ENCODE data around the gene SLC39A13. TPM values are rescaled to one million over a fixed set of nuclear protein-coding genes. Genes with fewer than 3 reads are reported as not detected.

Gene SLC39A13
- total and polyA plus RNA-seq, 2 donors (not counting 1 experiment from before 2014, with no cell fraction given) = 62.9 to 88.7 TPM

GRCh38 chr11:47398551-47398950 lies 9.8 kb upstream of the SLC39A13 start:
- Histone ChIP-seq H3K9me3 (ENCODE audit: control insufficient read depth, insufficient read depth, low read depth, low read length) (no peaks in the 10 kb centered on the region), H3K79me2 (ENCODE audit: control insufficient read depth, insufficient read depth, low read length) (no peaks in the 10 kb centered on the region), H3K27me3 (ENCODE audit: control insufficient read depth, insufficient read depth, low read length) (no peaks in the 10 kb centered on the region), H2AFZ (ENCODE audit: low read length) (no peak overlapping the region), H3K4me3 (replicated peaks in 1 of 4; ENCODE audit: control extremely low read depth in 1 of 4, insufficient read depth in 1 of 4, low read depth in 3 of 4, low read length in 4 of 4) (no peak overlapping the region), H3K4me1 (ENCODE audit: control insufficient read depth, extremely low read depth, insufficient read depth, low read length) (peaks cover 9% of the 10 kb centered on the region), H3K36me3 (ENCODE audit: control insufficient read depth, insufficient read depth, low read length) (no peaks in the 10 kb centered on the region), H4K20me1 (ENCODE audit: control insufficient read depth, extremely low read depth, insufficient read depth, low read length) (no peaks in the 10 kb centered on the region), H3K4me2 (ENCODE audit: extremely low read depth, insufficient read depth, low read length) (no peak overlapping the region), H3K9ac (ENCODE audit: insufficient read depth, low read length) (no peak overlapping the region), H3K27ac (ENCODE audit: insufficient read depth, low read length) (no peak overlapping the region)
- no peak for TF ChIP-seq CTCF (conservative IDR thresholded peaks at IDR 0.05 in 1 of 2, IDR thresholded peaks at IDR 0.05 in 1 of 2; ENCODE audit: low read depth in 1 of 2, low read length in 2 of 2)
- DNase-seq (ENCODE audit: low read depth in 2 of 2) = no peak

- H3K4me3 ChIP-seq (replicated peaks in 1 of 4; ENCODE audit: control extremely low read depth in 1 of 4, insufficient read depth in 1 of 4, low read depth in 3 of 4, low read length in 4 of 4) = peak overlapping the region in 2 of 4 experiments; percentile 59 to 64
- no peak for DNase-seq (ENCODE audit: low read depth in 2 of 2)
- H2AFZ ChIP-seq (ENCODE audit: low read length) = peak overlapping the region; percentile 24
These were observed 8.3 kb upstream of the SLC39A13 start for GRCh38 chr11:47399860-47400767.

More at GRCh38 chr11:47399860-47400767, 8.3 kb upstream of the SLC39A13 start:
- H3K27me3 ChIP-seq (ENCODE audit: control insufficient read depth, insufficient read depth, low read length) = no peaks in the 10 kb centered on the region
- no peaks in the 10 kb centered on the region for H3K79me2 ChIP-seq (ENCODE audit: control insufficient read depth, insufficient read depth, low read length)
- peak overlapping the region; percentile 79 for H3K4me2 ChIP-seq (ENCODE audit: extremely low read depth, insufficient read depth, low read length)
- H3K36me3 ChIP-seq (ENCODE audit: control insufficient read depth, insufficient read depth, low read length) = no peaks in the 10 kb centered on the region
- no peaks in the 10 kb centered on the region for H4K20me1 ChIP-seq (ENCODE audit: control insufficient read depth, extremely low read depth, insufficient read depth, low read length)
- TF ChIP-seq EZH2 (IDR thresholded peaks at IDR 0.05; ENCODE audit: low read length, missing control alignments) (no peak), CTCF (conservative IDR thresholded peaks at IDR 0.05 in 1 of 2, IDR thresholded peaks at IDR 0.05 in 1 of 2; ENCODE audit: low read depth in 1 of 2, low read length in 2 of 2) (no peak)
- no peak overlapping the region for H3K9ac ChIP-seq (ENCODE audit: insufficient read depth, low read length)
- peaks cover 3% of the 10 kb centered on the region for H3K4me1 ChIP-seq (ENCODE audit: control insufficient read depth, extremely low read depth, insufficient read depth, low read length)
- no peaks in the 10 kb centered on the region for H3K9me3 ChIP-seq (ENCODE audit: control insufficient read depth, insufficient read depth, low read depth, low read length)
- H3K27ac ChIP-seq (ENCODE audit: insufficient read depth, low read length) = no peak overlapping the region

All from fibroblast of lung (primary cell).